K562 (cell line): Measurements from ENCODE around the gene ANK2. TPM values are rescaled to one million over a fixed set of nuclear protein-coding genes. Genes with fewer than 3 reads are reported as not detected.
"Not testable (repeated sequence)": the region's sequence is repeated elsewhere in the genome, so short reads cannot be mapped to it uniquely, and the experiment has no call there.

Experiments used
- ATAC-seq: fragments of 200-7000 bp; cut with Tn5 transposase; 3 replicates; pipeline ENCODE4 v1.9.1; 2020; ENCODE audit warnings: moderate library complexity
- BruUV-seq: library from RNA; stranded (reverse); fragments of 400-500 nt; replicated peaks from 2 replicates; lab custom pipeline; 2021; lab: Mats Ljungman, UMichigan
- CTCF ChIA-PET: fragments of 300-600 bp; formaldehyde crosslinking; extraction: SDS; loops from one replicate; lab custom pipeline; 2021; ENCODE audit warnings: low intra/inter-chr PET ratio; lab: Yijun Ruan, JAX
- POLR2A ChIA-PET: fragments of 300-600, 350-650 bp; sonication (Branson Sonifier 250); formaldehyde crosslinking; extraction: SDS; loops from one replicate; lab custom pipeline; 2021; ENCODE audit warnings: antibody characterized with exemption, inconsistent platforms; lab: Yijun Ruan, JAX
- DNase-seq, 4 experiments: peaks; one replicate each; pipeline versions ENCODE4 v3.0.0 to v3.0.0-alpha.2; 2011 to 2018; ENCODE audit warnings: low spot score in 3 of 4, mixed read lengths in 3 of 4; ENCODE audit errors: extremely low read depth in 1 of 4
- FAIRE-seq: peaks from 2 replicates; lab custom pipeline; 2011; peaks lifted over from hg19 to GRCh38; lab: Jason Lieb, UNC
- H2AFZ ChIP-seq: 2 replicates; pipeline ENCODE4 v1.6.0; 2011; ENCODE audit warnings: low read depth, low read length, control low read depth, inconsistent platforms
- H3K27ac ChIP-seq: fragments of 200-600 bp; 3 replicates; pipeline ENCODE4 v1.8.0; 2011; ENCODE audit warnings: low read depth, mild to moderate bottlenecking, control low read depth, inconsistent platforms, low read length, moderate library complexity, mixed read lengths; ENCODE audit errors: extremely low read depth
- H3K27me3 ChIP-seq, 2 experiments: fragments of 300-600 bp in 1 of 2; 2 replicates in 1 of 2; 3 replicates in 1 of 2; pipeline versions ENCODE4 v1.6.0 to v1.8.0; 2011; ENCODE audit warnings: inconsistent platforms in 2 of 2, low read length in 2 of 2, mild to moderate bottlenecking in 1 of 2, mixed read lengths in 1 of 2, moderate library complexity in 1 of 2; ENCODE audit not compliant: control insufficient read depth in 2 of 2, insufficient read depth in 2 of 2
- H3K36me3 ChIP-seq: fragments of 300-600 bp; 3 replicates; pipeline ENCODE4 v1.8.0; 2011; ENCODE audit warnings: mild to moderate bottlenecking, low read length, inconsistent platforms; ENCODE audit not compliant: control insufficient read depth, insufficient read depth
- H3K4me1 ChIP-seq, 2 experiments: fragments of 200-600 bp in 1 of 2; replicated peaks in 1 of 2; 2 replicates in 1 of 2; 3 replicates in 1 of 2; pipeline versions ENCODE4 v1.5.1 to v1.8.0; 2011; ENCODE audit warnings: inconsistent platforms in 2 of 2, low read length in 2 of 2, mild to moderate bottlenecking in 1 of 2, mixed read lengths in 1 of 2, moderate library complexity in 1 of 2; ENCODE audit not compliant: control insufficient read depth in 2 of 2, insufficient read depth in 2 of 2
- H3K4me2 ChIP-seq: 2 replicates; pipeline ENCODE4 v1.6.1; 2011; ENCODE audit warnings: low read length, control low read depth, inconsistent platforms, mixed read lengths; ENCODE audit not compliant: insufficient read depth
- H3K4me3 ChIP-seq: fragments of 200-600 bp; sonication (generic), shearing (Covaris generic); 2 replicates; pipeline ENCODE4 v1.5.1; 2016; ENCODE audit warnings: control low read depth, inconsistent platforms
- H3K79me2 ChIP-seq: fragments of 200-600 bp; 3 replicates; pipeline ENCODE4 v1.8.0; 2011; ENCODE audit warnings: low read length, inconsistent platforms; ENCODE audit not compliant: control insufficient read depth, insufficient read depth
- H3K9ac ChIP-seq, 2 experiments: 2 replicates each; pipeline versions ENCODE4 v1.6.0 to v1.6.1; 2011; ENCODE audit warnings: low read depth in 2 of 2, low read length in 2 of 2, control low read depth in 1 of 2, inconsistent platforms in 1 of 2, mild to moderate bottlenecking in 1 of 2, mixed read lengths in 1 of 2; ENCODE audit not compliant: insufficient read depth in 1 of 2
- H3K9me1 ChIP-seq: one replicate; pipeline ENCODE4 v1.6.0; 2011; ENCODE audit warnings: inconsistent platforms, mild to moderate bottlenecking, low read length, moderate library complexity; ENCODE audit not compliant: control insufficient read depth, insufficient read depth
- H3K9me3 ChIP-seq: replicated peaks from 2 replicates; pipeline ENCODE4 v1.5.1; 2011; ENCODE audit warnings: low read depth, low read length, inconsistent platforms; ENCODE audit not compliant: control insufficient read depth, insufficient read depth
- H4K20me1 ChIP-seq: replicated peaks from 2 replicates; pipeline ENCODE4 v1.6.1; 2011; ENCODE audit warnings: low read length, inconsistent platforms, mixed read lengths; ENCODE audit not compliant: control insufficient read depth, insufficient read depth
- ARID2 ChIP-seq: fragments of 450-650 bp; IDR thresholded peaks from 2 replicates; pipeline ENCODE4 v1.6.1; 2017; ENCODE audit warnings: antibody characterized with exemption, mild to moderate bottlenecking
- ATF2 ChIP-seq: sonication (generic); formaldehyde crosslinking; IDR thresholded peaks from 2 replicates; pipeline ENCODE4 v1.8.1; 2022; ENCODE audit warnings: missing genetic modification reagents
- FOXM1 ChIP-seq, 2 experiments: fragments of 450-650 bp in 1 of 2; sonication (generic) in 1 of 2; formaldehyde crosslinking in 1 of 2; IDR thresholded peaks; 2 replicates each; pipeline versions ENCODE4 v1.6.1 to v1.9.0; 2017 to 2022; ENCODE audit warnings: low read depth in 2 of 2, mild to moderate bottlenecking in 2 of 2, missing genetic modification reagents in 1 of 2, moderate library complexity in 1 of 2
- HEY1 ChIP-seq: fragments of 250-450 bp; sonication (Bioruptor Pico); IDR thresholded peaks from 2 replicates; pipeline ENCODE4 v1.5.0; 2020; ENCODE audit warnings: mild to moderate bottlenecking, moderate library complexity, borderline replicate concordance
- ILK ChIP-seq: fragments of 450-650 bp; IDR thresholded peaks from 2 replicates; pipeline ENCODE4 v1.6.1; 2016; ENCODE audit warnings: missing genetic modification characterization, low read depth, mild to moderate bottlenecking, missing compliant biosample characterization, moderate library complexity, borderline replicate concordance
- IRF2 ChIP-seq: sonication (generic); formaldehyde crosslinking; IDR thresholded peaks from 2 replicates; pipeline ENCODE4 v1.8.1; 2022; ENCODE audit warnings: mild to moderate bottlenecking, missing genetic modification reagents
- KLF10 ChIP-seq: fragments of 250-450 bp; sonication (Bioruptor Pico); IDR thresholded peaks from 2 replicates; pipeline ENCODE4 v1.6.1; 2021; ENCODE audit warnings: matching md5 sums
- KLF13 ChIP-seq: fragments of 450-650 bp; IDR thresholded peaks from 2 replicates; pipeline ENCODE4 v1.6.1; 2016; ENCODE audit warnings: missing genetic modification characterization, low read depth, mild to moderate bottlenecking, missing compliant biosample characterization, moderate library complexity, borderline replicate concordance
- MEF2D ChIP-seq: conservative IDR thresholded peaks from 2 replicates; pipeline ENCODE4 v1.6.1; 2016; ENCODE audit warnings: low read depth, missing genetic modification characterization, missing compliant biosample characterization
- RB1 ChIP-seq: fragments of 450-650 bp; IDR thresholded peaks from 2 replicates; pipeline ENCODE4 v1.6.1; 2017; ENCODE audit warnings: low read depth, mild to moderate bottlenecking
- SLC30A9 ChIP-seq: fragments of 250-450 bp; sonication (Bioruptor Pico); IDR thresholded peaks from 2 replicates; pipeline ENCODE4 v1.8.0; 2022; ENCODE audit warnings: mild to moderate bottlenecking, moderate library complexity
- SOX6 ChIP-seq: fragments of 450-650 bp; IDR thresholded peaks from 2 replicates; pipeline ENCODE4 v1.6.1; 2014; ENCODE audit warnings: mild to moderate bottlenecking
- SREBF2 ChIP-seq: sonication (generic); formaldehyde crosslinking; IDR thresholded peaks from 2 replicates; pipeline ENCODE4 v1.4.0; 2020; ENCODE audit warnings: mild to moderate bottlenecking, missing genetic modification reagents
- ZNF175 ChIP-seq: fragments of 200-800 bp; sonication (Bioruptor generic); IDR thresholded peaks from 2 replicates; pipeline ENCODE4 v1.6.1; 2016; ENCODE audit warnings: low read depth, mild to moderate bottlenecking, missing genetic modification characterization, missing compliant biosample characterization
- ZNF551 ChIP-seq: fragments of 250-450 bp; sonication (Bioruptor Pico); IDR thresholded peaks from 2 replicates; pipeline ENCODE4 v1.5.0; 2021; ENCODE audit warnings: mild to moderate bottlenecking, moderate library complexity
- WGBS: fragments of 100-300 bp; shearing (Covaris generic); methylation state at CpG from one replicate; pipeline ENCODE4 v1.1.6; 2016; ENCODE audit warnings: low coverage, mixed read lengths; ENCODE audit not compliant: insufficient coverage; ENCODE audit errors: missing lambda C conversion rate; 5-methylcytosine and 5-hydroxymethylcytosine counted together
- in situ Hi-C: fragments of 300-500 bp; cut with MboI; formaldehyde crosslinking; loops from 4 replicates; pipeline ENCODE4 v1.15.0; 2018; ENCODE audit warnings: inconsistent platforms, mixed read lengths
- intact Hi-C: fragments of 100-400 bp; cut with micrococcal nuclease; formaldehyde crosslinking; loops from 2 replicates; pipeline ENCODE4 v1.14.2; 2022
- polyA plus RNA-seq, 8 experiments: library from polyadenylated mRNA; depleted of rRNA in 4 of 8; stranded (reverse) in 5 of 8; unstranded in 3 of 8; fragments of >200 nt; fragmentation: Nextera tagmentation in 2 of 8; fragmentation: Illumina TruSeq in 1 of 8; extraction: Ambion mirVana in 2 of 8; extraction: Trizol in 1 of 8; gene quantifications; 2 replicates each; pipeline versions ENCODE4 v1.2.1 to v1.2.3, GENCODE V29; 2011 to 2014; ENCODE audit warnings: inconsistent platforms in 1 of 8, missing spikeins in 1 of 8
- total RNA-seq, 7 experiments: library from RNA; depleted of rRNA in 6 of 7; stranded (reverse); fragments of >200 nt in 6 of 7; fragmentation: Illumina TruSeq in 2 of 7; extraction: Trizol in 2 of 7; gene quantifications; 2 replicates each; pipeline versions ENCODE4 v1.2.1 to v1.2.3, GENCODE V29; 2011 to 2021; ENCODE audit warnings: low replicate concordance in 1 of 7
- TF ChIP-seq, protein P1 (sequence below): fragments of 250-450 bp; sonication (Bioruptor Pico); IDR thresholded peaks from 2 replicates; pipeline ENCODE4 v1.8.0; 2021; ENCODE audit warnings: borderline replicate concordance, mild to moderate bottlenecking, moderate library complexity; ENCODE audit not compliant: poor library complexity, severe bottlenecking

The ANK2 gene
- total and polyA plus RNA-seq, 9 of the 15 experiments (the other 6 are each of a cell fraction or from before 2014, with no cell fraction given) = 0.07 to 0.24 TPM; not detected in 7

- H3K79me2 ChIP-seq, FAIRE-seq, ATAC-seq, POLR2A ChIA-PET, H3K9ac ChIP-seq, BruUV-seq, H3K4me2 ChIP-seq, H2AFZ ChIP-seq, H3K9me1 ChIP-seq, intact Hi-C loops, H3K27me3 ChIP-seq, H3K4me3 ChIP-seq, H3K27ac ChIP-seq, in situ Hi-C loops, CTCF ChIA-PET, H3K4me1 ChIP-seq, H4K20me1 ChIP-seq, DNase-seq, H3K9me3 ChIP-seq, H3K36me3 ChIP-seq: not testable (repeated sequence)
- WGBS = 0% methylated on average over 2 of the region's 4 CpGs
These were observed 136.8 kb downstream of the ANK2 start for GRCh38 chr4:113186220-113186619.

- no peaks in the 10 kb centered on the region for H3K9me1 ChIP-seq
- no peaks in the 10 kb centered on the region for H3K36me3 ChIP-seq
- H2AFZ ChIP-seq = no peak overlapping the region
- no peaks in the 10 kb centered on the region for H3K4me1 ChIP-seq
- BruUV-seq = no TSS peak
- H3K79me2 ChIP-seq = no peaks in the 10 kb centered on the region
- ATAC-seq (no peak), FAIRE-seq (no peak), DNase-seq (no peak)
- intact Hi-C loops = no loop called here
- H3K27ac ChIP-seq = no peak overlapping the region
- no peaks in the 10 kb centered on the region for H3K9me3 ChIP-seq
- no peak overlapping the region for H3K9ac ChIP-seq
- in situ Hi-C loops = no loop called here
- ChIA-PET CTCF (no interaction called here), POLR2A (no interaction called here)
- H3K4me3 ChIP-seq = no peak overlapping the region
- H3K27me3 ChIP-seq = no peaks in the 10 kb centered on the region
- no peaks in the 10 kb centered on the region for H4K20me1 ChIP-seq
- no peak overlapping the region for H3K4me2 ChIP-seq
- no peak for TF ChIP-seq ARID2
- TF ChIP-seq ILK (tag) = no peak
- no peak for TF ChIP-seq HEY1 (CRISPR knock-in tag)
- TF ChIP-seq RB1 = no peak
- TF ChIP-seq, protein P1, sequence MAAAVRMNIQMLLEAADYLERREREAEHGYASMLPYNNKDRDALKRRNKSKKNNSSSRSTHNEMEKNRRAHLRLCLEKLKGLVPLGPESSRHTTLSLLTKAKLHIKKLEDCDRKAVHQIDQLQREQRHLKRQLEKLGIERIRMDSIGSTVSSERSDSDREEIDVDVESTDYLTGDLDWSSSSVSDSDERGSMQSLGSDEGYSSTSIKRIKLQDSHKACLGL = no peak
- no peak for TF ChIP-seq MEF2D (tag)
- TF ChIP-seq SOX6 = no peak
- TF ChIP-seq SREBF2 = no peak
- no peak for TF ChIP-seq ZNF551 (CRISPR knock-in tag)
- TF ChIP-seq ATF2 (CRISPR knock-in tag) = no peak
- TF ChIP-seq KLF13 (tag) = no peak
- no peak for TF ChIP-seq FOXM1 (IDR thresholded peaks at IDR 0.05; ENCODE audit: low read depth)
- no peak for TF ChIP-seq FOXM1 (CRISPR knock-in tag; IDR thresholded peaks at IDR 0.05; ENCODE audit: low read depth)
- no peak for TF ChIP-seq SLC30A9 (CRISPR knock-in tag)
- TF ChIP-seq ZNF175 (CRISPR knock-in tag) = no peak
- TF ChIP-seq IRF2 (CRISPR knock-in tag) = no peak
- TF ChIP-seq KLF10 = no peak
These were observed 137.5 kb downstream of the ANK2 start for GRCh38 chr4:113186913-113187312.
